Astrocyte (in vitro differentiated cells and primary cell): Measurements from ENCODE around the gene GLT8D1.

Experiments used
- CTCF ChIP-seq: IDR thresholded peaks from 2 replicates; pipeline ENCODE4 v1.5.1; 2011; ENCODE audit warnings: low read depth, mild to moderate bottlenecking, inconsistent platforms, low read length, moderate library complexity; ENCODE audit not compliant: insufficient read depth
- EZH2 ChIP-seq: IDR thresholded peaks from 2 replicates; pipeline ENCODE4 v1.6.1; 2012; ENCODE audit warnings: mild to moderate bottlenecking, low read length, inconsistent platforms; ENCODE audit not compliant: insufficient read depth

GRCh38 chr3:52712291-52713212 lies 7.0 kb upstream of the GLT8D1 start:
- TF ChIP-seq CTCF (no peak), EZH2 (no peak)
